H1 (cell line): Measurements from ENCODE around the gene PTPRE. TPM values are rescaled to one million over a fixed set of nuclear protein-coding genes. Genes with fewer than 3 reads are reported as not detected.

Experiments used
- CTCF ChIA-PET: fragments of 300-600 bp; sonication (Branson Sonifier 250); formaldehyde crosslinking; loops from one replicate; lab custom pipeline; 2021; ENCODE audit not compliant: partially characterized antibody; lab: Charles Lee
- POLR2A ChIA-PET: fragments of 300-600 bp; sonication (Branson Sonifier 250); formaldehyde crosslinking; loops from one replicate; lab custom pipeline; 2021; ENCODE audit warnings: inconsistent platforms; ENCODE audit not compliant: partially characterized antibody; lab: Charles Lee
- DNase-seq, 2 experiments: peaks; one replicate each; pipeline versions ENCODE4 v3.0.0 to v3.0.0-alpha.2; 2010 to 2022; ENCODE audit warnings: low spot score in 2 of 2, low read depth in 1 of 2, mixed read lengths in 1 of 2
- FAIRE-seq: peaks from 2 replicates; lab custom pipeline; 2011; peaks lifted over from hg19 to GRCh38; lab: Jason Lieb, UNC
- H2AFZ ChIP-seq: 2 replicates; pipeline ENCODE4 v1.8.1; 2012; ENCODE audit warnings: low read length, inconsistent platforms
- H2AK5ac ChIP-seq: 2 replicates; pipeline ENCODE4 v1.6.1; 2013; ENCODE audit warnings: low read depth, low read length
- H2BK120ac ChIP-seq: replicated peaks from 2 replicates; pipeline ENCODE3; 2013; ENCODE audit warnings: low read depth, low read length, inconsistent platforms
- H2BK12ac ChIP-seq: 2 replicates; pipeline ENCODE4 v1.6.1; 2013; ENCODE audit warnings: low read depth, low read length
- H2BK15ac ChIP-seq: 2 replicates; pipeline ENCODE4 v1.6.1; 2013; ENCODE audit warnings: low read length
- H2BK20ac ChIP-seq: 2 replicates; pipeline ENCODE4 v1.6.1; 2013; ENCODE audit warnings: low read length
- H2BK5ac ChIP-seq: 2 replicates; pipeline ENCODE4 v1.6.1; 2013; ENCODE audit warnings: low read depth, low read length
- H3K14ac ChIP-seq: 2 replicates; pipeline ENCODE4 v1.6.1; 2013; ENCODE audit warnings: inconsistent platforms; ENCODE audit not compliant: insufficient read length
- H3K18ac ChIP-seq: 2 replicates; pipeline ENCODE4 v1.6.1; 2013; ENCODE audit warnings: low read length; ENCODE audit errors: extremely low read depth
- H3K23ac ChIP-seq: 2 replicates; pipeline ENCODE4 v1.6.1; 2013; ENCODE audit warnings: inconsistent platforms; ENCODE audit not compliant: insufficient read length
- H3K23me2 ChIP-seq: 2 replicates; pipeline ENCODE4 v1.6.1; 2013; ENCODE audit warnings: low read depth, low read length
- H3K27ac ChIP-seq: 2 replicates; pipeline ENCODE4 v1.6.1; 2011; ENCODE audit warnings: low read depth, low read length, inconsistent platforms
- H3K27me3 ChIP-seq, 4 experiments: replicated peaks in 1 of 4; 1 replicate in 1 of 4; 2 replicates in 3 of 4; pipeline versions ENCODE4 v1.6.1 to v1.8.1; 2011 to 2013; ENCODE audit warnings: low read length in 3 of 4, mild to moderate bottlenecking in 3 of 4, inconsistent platforms in 2 of 4, mixed read lengths in 2 of 4, moderate library complexity in 1 of 4; ENCODE audit not compliant: control insufficient read depth in 3 of 4, insufficient read depth in 3 of 4; ENCODE audit errors: extremely low read depth in 1 of 4
- H3K36me3 ChIP-seq, 4 experiments: 2 replicates each; pipeline versions ENCODE4 v1.6.1 to v1.8.1; 2011 to 2013; ENCODE audit warnings: mild to moderate bottlenecking in 4 of 4, low read length in 3 of 4, moderate library complexity in 2 of 4, control low read depth in 1 of 4, inconsistent platforms in 1 of 4; ENCODE audit not compliant: insufficient read depth in 4 of 4, control insufficient read depth in 2 of 4
- H3K4ac ChIP-seq: replicated peaks from 2 replicates; pipeline ENCODE3; 2013; ENCODE audit warnings: low read length, low read depth, mixed read lengths, inconsistent platforms; ENCODE audit not compliant: insufficient read length
- H3K4me1 ChIP-seq, 4 experiments: replicated peaks in 1 of 4; 1 replicate in 1 of 4; 2 replicates in 3 of 4; pipeline versions ENCODE4 v1.6.1 to v1.8.1; 2011 to 2013; ENCODE audit warnings: low read length in 3 of 4, inconsistent platforms in 2 of 4, mixed read lengths in 1 of 4; ENCODE audit not compliant: insufficient read depth in 4 of 4, control insufficient read depth in 3 of 4
- H3K4me2 ChIP-seq, 2 experiments: 2 replicates each; pipeline versions ENCODE4 v1.6.1 to v1.8.1; 2011 to 2013; ENCODE audit warnings: low read depth in 2 of 2, low read length in 2 of 2, control low read depth in 1 of 2, inconsistent platforms in 1 of 2, mild to moderate bottlenecking in 1 of 2; ENCODE audit not compliant: insufficient read depth in 1 of 2
- H3K4me3 ChIP-seq, 4 experiments: fragments of 200-600, 300-600 bp in 1 of 4; sonication (generic), shearing (Covaris generic), sonication (Bioruptor Twin) in 1 of 4; 2 replicates each; pipeline versions ENCODE4 v1.5.1 to v1.8.1; 2011 to 2016; ENCODE audit warnings: low read length in 4 of 4, low read depth in 3 of 4, control low read depth in 2 of 4, inconsistent platforms in 2 of 4, mild to moderate bottlenecking in 2 of 4, mixed read lengths in 1 of 4, moderate library complexity in 1 of 4; ENCODE audit not compliant: insufficient read depth in 2 of 4; ENCODE audit errors: extremely low read depth in 1 of 4
- H3K56ac ChIP-seq: replicated peaks from 2 replicates; pipeline ENCODE3; 2013; ENCODE audit warnings: low read depth, mild to moderate bottlenecking, mixed read lengths, low read length, inconsistent platforms; ENCODE audit not compliant: insufficient read length
- H3K79me1 ChIP-seq: 2 replicates; pipeline ENCODE4 v1.6.1; 2013; ENCODE audit warnings: low read depth, low read length, control low read depth
- H3K79me2 ChIP-seq, 2 experiments: 2 replicates each; pipeline versions ENCODE4 v1.6.1 to v1.8.1; 2012 to 2013; ENCODE audit warnings: low read length in 2 of 2, mild to moderate bottlenecking in 2 of 2, inconsistent platforms in 1 of 2; ENCODE audit not compliant: insufficient read depth in 2 of 2, control insufficient read depth in 1 of 2
- H3K9ac ChIP-seq, 4 experiments: replicated peaks in 1 of 4; 1 replicate in 1 of 4; 2 replicates in 3 of 4; pipeline versions ENCODE4 v1.6.1 to v1.8.1; 2011 to 2013; ENCODE audit warnings: low read depth in 3 of 4, low read length in 3 of 4, control low read depth in 2 of 4, mild to moderate bottlenecking in 2 of 4, moderate library complexity in 2 of 4, inconsistent platforms in 1 of 4; ENCODE audit errors: extremely low read depth in 1 of 4
- H3K9me3 ChIP-seq, 2 experiments: 2 replicates each; pipeline versions ENCODE4 v1.6.1 to v1.8.1; 2012 to 2013; ENCODE audit warnings: mild to moderate bottlenecking in 2 of 2, moderate library complexity in 2 of 2, control low read depth in 1 of 2, inconsistent platforms in 1 of 2, low read depth in 1 of 2, low read length in 1 of 2, mixed read lengths in 1 of 2; ENCODE audit not compliant: insufficient read depth in 2 of 2
- H4K20me1 ChIP-seq, 2 experiments: replicated peaks in 1 of 2; 2 replicates each; pipeline versions ENCODE3 to v1.8.1; 2011 to 2013; ENCODE audit warnings: inconsistent platforms in 2 of 2, low read length in 2 of 2, mild to moderate bottlenecking in 1 of 2; ENCODE audit not compliant: insufficient read depth in 2 of 2, control insufficient read depth in 1 of 2
- H4K5ac ChIP-seq: 2 replicates; pipeline ENCODE4 v1.6.1; 2013; ENCODE audit warnings: low read length, low read depth, mixed read lengths, inconsistent platforms; ENCODE audit not compliant: insufficient read length
- H4K8ac ChIP-seq: 2 replicates; pipeline ENCODE4 v1.8.0; 2013; ENCODE audit warnings: mild to moderate bottlenecking, moderate library complexity, low read length, inconsistent platforms; ENCODE audit not compliant: insufficient read depth; ENCODE audit errors: extremely low read depth
- H4K91ac ChIP-seq: replicated peaks from 2 replicates; pipeline ENCODE3; 2013; ENCODE audit warnings: low read length, mixed read lengths, inconsistent platforms; ENCODE audit not compliant: insufficient read length
- ASH2L ChIP-seq: fragments of 200-600, 300-600 bp; sonication (generic); IDR thresholded peaks from one replicate; pipeline ENCODE4 v1.7.1; 2017; ENCODE audit warnings: low read length
- CBX5 ChIP-seq: fragments of 300-800, 300-1000 bp; sonication (generic); IDR thresholded peaks from 2 replicates; pipeline ENCODE4 v1.7.1; 2016; ENCODE audit warnings: antibody characterized with exemption, low read length, low read depth
- EZH2 ChIP-seq: fragments of 200-600 bp; sonication (generic); IDR thresholded peaks from 2 replicates; pipeline ENCODE4 v1.7.1; 2012; ENCODE audit warnings: low read depth, mild to moderate bottlenecking, moderate library complexity, low read length, inconsistent platforms; ENCODE audit not compliant: severe bottlenecking
- RFX5 ChIP-seq: IDR thresholded peaks from 2 replicates; pipeline ENCODE4 v1.6.1; 2011; ENCODE audit warnings: low read depth, low read length, improper control_type of control experiment, borderline replicate concordance
- SIX5 ChIP-seq: IDR thresholded peaks from 2 replicates; pipeline ENCODE4 v1.6.1; 2011; ENCODE audit warnings: mild to moderate bottlenecking, low read depth, low read length
- SP4 ChIP-seq: IDR thresholded peaks from 2 replicates; pipeline ENCODE4 v1.6.1; 2012; ENCODE audit warnings: low read length, inconsistent platforms
- TAF7 ChIP-seq: optimal IDR thresholded peaks from 2 replicates; pipeline ENCODE3; 2011; ENCODE audit warnings: low read depth, mild to moderate bottlenecking, inconsistent platforms, low read length, moderate library complexity, borderline replicate concordance
- ZNF274 ChIP-seq: IDR thresholded peaks from 2 replicates; pipeline ENCODE4 v1.7.0; 2012; ENCODE audit warnings: low read length, borderline replicate concordance; ENCODE audit errors: extremely low read depth
- WGBS, 2 experiments: shearing (Covaris generic) in 1 of 2; methylation state at CpG; one replicate each; pipeline versions ENCODE4 v1.1.6 to v1.1.7; 2013 to 2015; ENCODE audit warnings: low lambda C conversion rate in 2 of 2, mixed read lengths in 2 of 2, inconsistent platforms in 1 of 2, low coverage in 1 of 2, missing lambda C conversion rate in 1 of 2; ENCODE audit not compliant: insufficient replicate concordance in 2 of 2, insufficient coverage in 1 of 2, insufficient read length in 1 of 2; ENCODE audit errors: extremely low coverage in 1 of 2, missing lambda C conversion rate in 1 of 2; 5-methylcytosine and 5-hydroxymethylcytosine counted together
- polyA plus RNA-seq, 7 experiments: library from polyadenylated mRNA; depleted of rRNA in 3 of 7; stranded (reverse) in 5 of 7; unstranded in 2 of 7; fragments of >200 nt in 5 of 7; fragments of 200-250 nt in 2 of 7; gene quantifications; 1 replicate in 5 of 7; 2 replicates in 1 of 7; 4 replicates in 1 of 7; pipeline versions ENCODE4 v1.2.1 to v1.2.3, GENCODE V29; 2011 to 2013; ENCODE audit warnings: missing spikeins in 2 of 7, mixed read lengths in 2 of 7
- total RNA-seq: library from RNA; stranded (reverse); fragmentation: NEBNext Ultra II Directional; extraction: Animal tissue kit (Norgen Biotek cat#: 25700); gene quantifications from 2 replicates; pipeline ENCODE4 v1.2.1, GENCODE V29; 2021
- TF ChIP-seq, protein P1 (sequence below): IDR thresholded peaks from 2 replicates; pipeline ENCODE4 v1.6.1; 2011; ENCODE audit warnings: low read length, improper control_type of control experiment

Gene PTPRE
- total and polyA plus RNA-seq, 2 of the 8 experiments (the other 6 are each of a cell fraction or from before 2014, with no cell fraction given) = 0.33 to 0.54 TPM

GRCh38 chr10:128025951-128026350, 119.0 kb downstream of the PTPRE start:
- no peak overlapping the region for H2AFZ ChIP-seq
- H2BK12ac ChIP-seq = no peak overlapping the region
- H4K20me1 ChIP-seq = no peaks in the 10 kb centered on the region

More at GRCh38 chr10:128025951-128026350, 119.0 kb downstream of the PTPRE start:
- Histone ChIP-seq H4K91ac (no peak overlapping the region), H4K5ac (no peak overlapping the region), H3K14ac (no peak overlapping the region), H2BK5ac (no peak overlapping the region), H2BK15ac (no peak overlapping the region), H3K27ac (no peak overlapping the region), H3K56ac (no peak overlapping the region), H4K8ac (no peak overlapping the region), H3K4me2 (no peak overlapping the region), H3K9me3 (no peaks in the 10 kb centered on the region), H3K9ac (no peak overlapping the region), H3K4me1 (no peaks in the 10 kb centered on the region; a peak in 1 of 7 replicates), H3K36me3 (no peaks in the 10 kb centered on the region), H3K27me3 (no peaks in the 10 kb centered on the region), H3K23ac (no peak overlapping the region), H2AK5ac (no peak overlapping the region), H3K79me2 (no peaks in the 10 kb centered on the region), H2BK20ac (no peak overlapping the region), H3K79me1 (no peaks in the 10 kb centered on the region), H3K23me2 (no peaks in the 10 kb centered on the region), H3K4ac (no peak overlapping the region), H3K18ac (no peak overlapping the region), H2BK120ac (no peak overlapping the region), H3K4me3 (no peak overlapping the region)
- no peak for DNase-seq
- ChIA-PET POLR2A (no interaction called here), CTCF (interaction anchor here (1.6 to 2.2 kb wide), 3 partner anchors 9 to 14 kb away, joined by 5 to 14 read pairs (median 11); no protein-coding TSS in a partner anchor)
- FAIRE-seq = no peak
- TF ChIP-seq SIX5 = no peak
- no peak for TF ChIP-seq EZH2
- no peak for TF ChIP-seq ASH2L
- no peak for TF ChIP-seq TAF7
- TF ChIP-seq SP4 = no peak
- TF ChIP-seq, protein P1, sequence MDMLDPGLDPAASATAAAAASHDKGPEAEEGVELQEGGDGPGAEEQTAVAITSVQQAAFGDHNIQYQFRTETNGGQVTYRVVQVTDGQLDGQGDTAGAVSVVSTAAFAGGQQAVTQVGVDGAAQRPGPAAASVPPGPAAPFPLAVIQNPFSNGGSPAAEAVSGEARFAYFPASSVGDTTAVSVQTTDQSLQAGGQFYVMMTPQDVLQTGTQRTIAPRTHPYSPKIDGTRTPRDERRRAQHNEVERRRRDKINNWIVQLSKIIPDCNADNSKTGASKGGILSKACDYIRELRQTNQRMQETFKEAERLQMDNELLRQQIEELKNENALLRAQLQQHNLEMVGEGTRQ = no peak
- no peak for TF ChIP-seq ZNF274
- TF ChIP-seq CBX5 = no peak
- no peak for TF ChIP-seq RFX5
- 81% methylated on average over 6 of the region's 6 CpGs; no CpG with 5 or more reads in 1 of the 2 experiments for WGBS, 2 experiments
